ENCODE data around the gene TMEM42.

The TMEM42 gene

DNA sequence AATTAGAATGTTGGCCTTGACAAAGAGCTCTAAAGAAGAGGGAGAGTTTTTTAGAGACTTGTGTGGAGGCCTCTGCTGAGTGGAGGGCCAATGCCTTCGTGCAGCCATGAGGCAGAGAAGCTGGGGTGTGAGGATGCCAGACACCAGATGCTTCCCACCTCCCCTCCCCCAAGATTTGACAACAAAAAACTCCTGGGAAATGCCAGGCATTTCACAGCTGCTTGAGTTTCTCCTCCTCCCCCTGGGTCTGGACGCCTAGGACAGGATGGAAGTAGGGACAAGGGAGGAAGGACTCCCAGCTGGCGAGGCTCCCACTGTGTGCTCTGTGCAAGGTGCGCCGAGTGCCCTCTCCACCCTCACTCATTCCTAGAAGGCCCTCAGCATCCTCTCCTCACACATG lies 32.8 kb downstream of the TMEM42 start:
- Histone ChIP-seq H3K36me3 (no peaks in the 10 kb centered on the region), H3K4me3 (no peak overlapping the region), H3K27me3 (peaks cover 0 to 10% of the 10 kb centered on the region in 2 donors), H3K27ac (no peak overlapping the region), H3K9me3 (no peaks in the 10 kb centered on the region), H3K4me1 (no peaks in the 10 kb centered on the region)
- intact Hi-C loops (cut with DNase I; ENCODE audit: low total_unique reads) = no loop called here
- no peak for DNase-seq
- TF ChIP-seq, protein P1, sequence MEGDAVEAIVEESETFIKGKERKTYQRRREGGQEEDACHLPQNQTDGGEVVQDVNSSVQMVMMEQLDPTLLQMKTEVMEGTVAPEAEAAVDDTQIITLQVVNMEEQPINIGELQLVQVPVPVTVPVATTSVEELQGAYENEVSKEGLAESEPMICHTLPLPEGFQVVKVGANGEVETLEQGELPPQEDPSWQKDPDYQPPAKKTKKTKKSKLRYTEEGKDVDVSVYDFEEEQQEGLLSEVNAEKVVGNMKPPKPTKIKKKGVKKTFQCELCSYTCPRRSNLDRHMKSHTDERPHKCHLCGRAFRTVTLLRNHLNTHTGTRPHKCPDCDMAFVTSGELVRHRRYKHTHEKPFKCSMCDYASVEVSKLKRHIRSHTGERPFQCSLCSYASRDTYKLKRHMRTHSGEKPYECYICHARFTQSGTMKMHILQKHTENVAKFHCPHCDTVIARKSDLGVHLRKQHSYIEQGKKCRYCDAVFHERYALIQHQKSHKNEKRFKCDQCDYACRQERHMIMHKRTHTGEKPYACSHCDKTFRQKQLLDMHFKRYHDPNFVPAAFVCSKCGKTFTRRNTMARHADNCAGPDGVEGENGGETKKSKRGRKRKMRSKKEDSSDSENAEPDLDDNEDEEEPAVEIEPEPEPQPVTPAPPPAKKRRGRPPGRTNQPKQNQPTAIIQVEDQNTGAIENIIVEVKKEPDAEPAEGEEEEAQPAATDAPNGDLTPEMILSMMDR (IDR thresholded peaks at IDR 0.05) = no peak

DNA sequence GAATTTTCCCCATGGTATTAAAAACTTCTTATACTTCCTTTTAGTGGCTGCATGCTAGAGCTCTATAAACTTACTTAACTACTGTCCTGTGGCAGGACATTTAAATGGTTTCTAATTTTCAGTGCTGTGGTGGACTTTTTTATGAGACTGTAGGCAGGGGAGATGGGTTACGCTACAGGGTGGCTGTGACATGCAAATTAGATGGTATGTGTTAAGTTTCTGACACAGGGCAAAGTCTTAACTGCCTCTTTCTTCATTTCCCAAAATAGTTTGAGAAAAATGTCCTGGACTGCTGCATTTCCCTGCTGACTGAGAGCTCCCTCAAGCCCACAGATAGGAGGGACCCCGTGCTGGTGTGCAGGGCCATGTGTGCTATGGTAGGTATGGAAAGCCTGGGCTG lies 34.7 kb downstream of the TMEM42 start:
- TF ChIP-seq, protein P1 (IDR thresholded peaks at IDR 0.05) = no peak

DNA sequence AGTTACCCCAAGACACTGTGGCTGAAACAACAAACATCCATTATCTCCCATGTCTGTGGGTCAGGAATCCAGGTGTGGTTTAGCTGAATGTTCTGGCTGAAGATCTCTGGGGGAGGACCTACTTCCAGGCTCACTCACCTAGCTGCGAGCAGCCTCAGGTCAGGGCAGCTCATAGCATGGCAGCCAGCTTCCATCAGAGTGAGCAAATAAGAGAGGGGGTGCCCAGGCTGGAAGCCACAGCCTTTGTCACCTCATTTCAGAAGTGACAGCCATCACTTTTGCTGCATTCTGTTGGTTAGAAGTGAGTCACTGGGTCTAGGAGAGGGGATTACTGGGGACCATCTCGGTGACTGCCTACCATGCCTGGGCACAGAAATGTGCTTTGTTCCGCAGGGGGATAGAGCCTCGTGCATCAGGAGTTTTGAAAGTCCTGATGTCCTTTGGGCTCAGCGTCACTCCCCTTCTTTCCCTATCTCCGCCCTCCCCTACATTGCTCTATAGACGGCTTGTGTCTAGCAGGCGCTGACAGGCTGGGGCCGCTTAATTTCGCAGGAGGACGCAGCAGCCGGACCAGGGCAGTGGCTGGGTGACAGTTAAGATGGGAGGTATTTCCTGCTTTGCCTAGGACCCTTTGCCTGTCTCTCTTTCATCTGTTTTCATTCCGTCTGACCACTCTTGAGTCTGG lies 38.1 kb downstream of the TMEM42 start:
- H3K27me3 ChIP-seq = peaks cover 0 to 28% of the 10 kb centered on the region in 2 donors
- no peak overlapping the region for H3K4me3 ChIP-seq
- TF ChIP-seq, protein P1 (IDR thresholded peaks at IDR 0.05) = no peak
- H3K27ac ChIP-seq = no peak overlapping the region
- intact Hi-C loops (cut with DNase I; ENCODE audit: low total_unique reads) = no loop called here
- no peaks in the 10 kb centered on the region for H3K4me1 ChIP-seq
- no peaks in the 10 kb centered on the region for H3K9me3 ChIP-seq
- DNase-seq = no peak
- no peaks in the 10 kb centered on the region for H3K36me3 ChIP-seq

More for the DNA sequence above, 34.7 kb downstream of the TMEM42 start:
- H3K27me3 ChIP-seq = peaks cover 0 to 22% of the 10 kb centered on the region in 2 donors
- H3K4me1 ChIP-seq = no peaks in the 10 kb centered on the region
- H3K36me3 ChIP-seq = no peaks in the 10 kb centered on the region
- DNase-seq = no peak
- H3K9me3 ChIP-seq = no peaks in the 10 kb centered on the region
- no peak overlapping the region for H3K27ac ChIP-seq
- intact Hi-C loops (cut with DNase I; ENCODE audit: low total_unique reads) = no loop called here
- no peak overlapping the region for H3K4me3 ChIP-seq

DNA sequence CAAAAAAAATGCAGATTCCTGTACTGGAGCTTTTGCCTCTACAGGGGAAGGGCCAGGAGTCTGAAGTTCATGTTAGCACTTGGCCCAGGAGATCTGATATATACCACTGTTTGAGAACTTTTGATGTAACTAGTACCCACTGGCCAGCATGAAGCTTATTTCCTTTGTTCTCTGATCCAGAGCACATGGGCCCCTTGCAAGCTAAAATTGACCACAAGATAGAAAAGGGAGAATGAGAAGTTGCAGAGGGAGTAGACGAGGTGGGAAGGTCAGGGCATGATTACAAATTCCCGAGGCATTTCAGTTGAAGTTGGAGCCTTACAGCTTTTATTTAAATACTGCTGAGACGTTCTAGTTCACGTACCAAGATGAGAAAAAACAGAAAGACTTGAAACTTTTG lies 40.9 kb downstream of the TMEM42 start:
- TF ChIP-seq, protein P1 (IDR thresholded peaks at IDR 0.05) = no peak
- peaks cover 0 to 28% of the 10 kb centered on the region in 2 donors for H3K27me3 ChIP-seq

DNA sequence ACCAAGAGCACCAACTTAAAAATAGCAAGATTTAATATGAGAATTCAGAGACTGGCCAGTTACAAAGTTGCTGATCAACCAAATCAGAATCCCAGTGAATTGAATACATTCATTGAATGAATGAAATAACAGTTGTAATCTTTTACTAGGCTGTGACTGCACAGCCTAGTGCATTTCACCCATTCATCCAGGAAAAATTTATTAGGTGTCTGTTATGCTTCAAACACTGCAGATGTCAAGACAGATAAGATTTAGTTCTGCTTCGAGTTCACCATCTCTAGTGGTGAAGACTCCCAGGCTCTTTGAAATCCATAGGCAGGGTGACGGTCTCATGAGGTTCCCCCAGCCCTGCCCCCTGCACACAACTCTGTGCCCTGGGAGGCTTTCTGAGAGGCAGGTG lies 41.6 kb downstream of the TMEM42 start:
- Histone ChIP-seq H3K36me3 (no peaks in the 10 kb centered on the region), H3K27me3 (peaks cover 0 to 28% of the 10 kb centered on the region in 2 donors), H3K9me3 (no peaks in the 10 kb centered on the region), H3K4me1 (no peaks in the 10 kb centered on the region), H3K4me3 (no peak overlapping the region), H3K27ac (no peak overlapping the region)
- intact Hi-C loops (cut with DNase I; ENCODE audit: low total_unique reads) = no loop called here
- TF ChIP-seq, protein P1 (IDR thresholded peaks at IDR 0.05) = no peak
- DNase-seq = no peak

More for the DNA sequence above, 40.9 kb downstream of the TMEM42 start:
- DNase-seq = no peak
- Histone ChIP-seq H3K9me3 (no peaks in the 10 kb centered on the region), H3K4me1 (no peaks in the 10 kb centered on the region), H3K36me3 (no peaks in the 10 kb centered on the region), H3K27ac (no peak overlapping the region), H3K4me3 (no peak overlapping the region)
- intact Hi-C loops (cut with DNase I; ENCODE audit: low total_unique reads) = no loop called here
